Measurements from ENCODE around the gene ACCS.

ACCS gene

DNA sequence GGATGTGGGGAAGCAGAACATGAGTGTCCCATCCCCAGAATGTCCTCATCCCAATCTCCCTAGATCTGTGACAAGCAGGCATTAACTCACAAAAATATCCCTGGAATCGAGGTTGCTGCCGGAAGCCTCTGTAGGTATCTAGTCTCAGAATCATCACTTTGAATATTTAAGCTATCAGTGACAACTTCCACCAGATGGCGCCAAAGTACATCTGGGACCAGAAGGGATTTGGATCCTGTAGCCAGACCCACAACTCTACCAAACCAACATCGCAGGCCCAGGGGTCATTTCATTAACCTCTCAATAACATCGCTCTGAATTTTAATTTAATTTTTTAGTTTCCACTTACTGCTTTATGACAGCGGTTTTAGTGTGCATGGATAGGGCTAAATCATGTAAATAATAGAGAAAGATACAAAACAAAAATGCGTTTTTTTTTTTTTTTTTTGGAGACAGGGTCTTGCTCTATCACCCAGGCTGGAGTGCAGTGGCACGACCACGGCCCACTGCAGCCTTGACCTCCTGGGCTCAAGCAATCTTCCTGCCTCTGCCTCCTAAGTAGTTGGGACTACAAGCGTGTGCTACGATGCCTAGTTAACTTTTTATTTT is 28.3 kb downstream of the ACCS start:
- H4K20me1 ChIP-seq (ENCODE audit: control insufficient read depth, insufficient read depth, low read depth, low read length), result no peaks in the 10 kb centered on the region
- peaks cover 4% of the 10 kb centered on the region; the same call in 1 of the 2 replicates for H3K27me3 ChIP-seq (ENCODE audit: control insufficient read depth, low read length)
- 0 out of 2 replicates have a peak overlapping the region, but pooled peaks have one; percentile 18 for H3K4me2 ChIP-seq (ENCODE audit: low read length)
- no peak overlapping the region for H3K27ac ChIP-seq (ENCODE audit: low read depth, low read length)
- TF ChIP-seq EZH2phosphoT487 (IDR thresholded peaks at IDR 0.05; ENCODE audit: borderline replicate concordance, low read length), result no peak
- TF ChIP-seq, protein P1, sequence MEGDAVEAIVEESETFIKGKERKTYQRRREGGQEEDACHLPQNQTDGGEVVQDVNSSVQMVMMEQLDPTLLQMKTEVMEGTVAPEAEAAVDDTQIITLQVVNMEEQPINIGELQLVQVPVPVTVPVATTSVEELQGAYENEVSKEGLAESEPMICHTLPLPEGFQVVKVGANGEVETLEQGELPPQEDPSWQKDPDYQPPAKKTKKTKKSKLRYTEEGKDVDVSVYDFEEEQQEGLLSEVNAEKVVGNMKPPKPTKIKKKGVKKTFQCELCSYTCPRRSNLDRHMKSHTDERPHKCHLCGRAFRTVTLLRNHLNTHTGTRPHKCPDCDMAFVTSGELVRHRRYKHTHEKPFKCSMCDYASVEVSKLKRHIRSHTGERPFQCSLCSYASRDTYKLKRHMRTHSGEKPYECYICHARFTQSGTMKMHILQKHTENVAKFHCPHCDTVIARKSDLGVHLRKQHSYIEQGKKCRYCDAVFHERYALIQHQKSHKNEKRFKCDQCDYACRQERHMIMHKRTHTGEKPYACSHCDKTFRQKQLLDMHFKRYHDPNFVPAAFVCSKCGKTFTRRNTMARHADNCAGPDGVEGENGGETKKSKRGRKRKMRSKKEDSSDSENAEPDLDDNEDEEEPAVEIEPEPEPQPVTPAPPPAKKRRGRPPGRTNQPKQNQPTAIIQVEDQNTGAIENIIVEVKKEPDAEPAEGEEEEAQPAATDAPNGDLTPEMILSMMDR (IDR thresholded peaks at IDR 0.05; ENCODE audit: low read depth, low read length, poor library complexity, severe bottlenecking), result peak; percentile 80
- H3K79me2 ChIP-seq (ENCODE audit: control insufficient read depth, low read length), result peaks cover 21% of the 10 kb centered on the region
- no peaks in the 10 kb centered on the region for H3K9me2 ChIP-seq (replicated peaks; ENCODE audit: control insufficient read depth, low read length)
- peaks cover 2% of the 10 kb centered on the region; the same call in 1 of the 2 replicates for H3K36me3 ChIP-seq (ENCODE audit: control insufficient read depth, low read length)
- H3K9me3 ChIP-seq (ENCODE audit: control insufficient read depth, insufficient read depth, low read length), result no peaks in the 10 kb centered on the region
- H3K4me3 ChIP-seq (ENCODE audit: low read length), result no peak overlapping the region
- peaks cover 17% of the 10 kb centered on the region for H3K4me1 ChIP-seq (ENCODE audit: control insufficient read depth, low read length)
- no peaks in the 10 kb centered on the region for H3F3A ChIP-seq (ENCODE audit: control insufficient read depth, insufficient read depth)

DNA sequence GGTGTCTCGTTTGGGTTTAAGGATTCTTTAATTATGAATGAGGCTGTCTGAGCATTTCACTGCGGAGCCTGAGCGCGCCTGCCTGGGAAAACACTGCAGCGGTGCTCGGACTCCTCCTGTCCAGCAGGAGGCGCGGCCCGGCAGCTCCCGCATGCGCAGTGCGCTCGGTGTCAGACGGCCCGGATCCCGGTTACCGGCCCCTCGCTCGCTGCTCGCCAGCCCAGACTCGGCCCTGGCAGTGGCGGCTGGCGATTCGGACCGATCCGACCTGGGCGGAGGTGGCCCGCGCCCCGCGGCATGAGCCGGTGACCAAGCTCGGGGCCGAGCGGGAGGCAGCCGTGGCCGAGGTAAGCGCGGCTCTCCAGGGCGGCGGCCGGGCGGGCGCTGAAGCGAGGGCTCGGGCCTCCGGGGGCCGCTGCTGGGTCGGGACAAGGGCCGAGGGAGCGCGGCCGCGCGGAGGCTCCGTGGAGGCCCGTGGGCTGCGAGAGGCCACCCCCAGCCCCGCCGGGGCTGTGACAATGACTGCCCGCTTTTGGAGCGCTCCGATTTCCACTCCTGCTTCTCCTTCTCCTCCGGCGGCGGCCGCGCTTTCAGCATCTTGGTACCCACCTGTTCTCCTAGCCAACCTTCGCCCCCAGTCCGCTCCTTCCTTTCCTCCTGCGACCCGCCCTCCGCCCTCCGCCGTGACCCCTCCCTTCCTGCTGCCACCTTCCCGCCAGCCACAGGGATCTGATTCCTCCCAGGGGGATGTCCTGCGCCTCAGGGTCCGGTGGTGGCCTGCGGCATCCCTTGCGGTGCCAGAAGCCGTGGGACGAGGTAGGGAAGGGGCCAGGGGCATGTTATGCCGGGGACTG is 29.7 kb downstream of the ACCS start, which contains the start of gene EXT2:
TSS of gene EXT2 (plus strand) at position 173 of the 854 bp plus-strand sequence. CDS start 12,035 bp downstream, outside the sequence.
- Histone ChIP-seq H3K4me3 (ENCODE audit: low read length) (peak within 1 kb of the TSS; percentile 93), H3K4me1 (ENCODE audit: control insufficient read depth, low read length) (peaks cover 15% of the 10 kb centered on the region), H3K4me2 (ENCODE audit: low read length) (peak within 1 kb of the TSS; percentile 95), H3K36me3 (ENCODE audit: control insufficient read depth, low read length) (peaks cover 2% of the 10 kb centered on the region; the same call in 1 of the 2 replicates), H3K79me2 (ENCODE audit: control insufficient read depth, low read length) (peaks cover 28% of the 10 kb centered on the region), H3F3A (ENCODE audit: control insufficient read depth, insufficient read depth) (no peaks in the 10 kb centered on the region), H3K9me3 (ENCODE audit: control insufficient read depth, insufficient read depth, low read length) (no peaks in the 10 kb centered on the region), H3K27ac (ENCODE audit: low read depth, low read length) (no peak within 1 kb of the TSS), H4K20me1 (ENCODE audit: control insufficient read depth, insufficient read depth, low read depth, low read length) (0 out of 2 replicates have a peak, but pooled peaks cover 3% of the 10 kb centered on the region), H3K9me2 (replicated peaks; ENCODE audit: control insufficient read depth, low read length) (no peaks in the 10 kb centered on the region), H3K27me3 (ENCODE audit: control insufficient read depth, low read length) (peaks cover 4% of the 10 kb centered on the region; the same call in 1 of the 2 replicates)
- no peak for TF ChIP-seq EZH2phosphoT487 (IDR thresholded peaks at IDR 0.05; ENCODE audit: borderline replicate concordance, low read length)
- TF ChIP-seq, protein P1 (IDR thresholded peaks at IDR 0.05; ENCODE audit: low read depth, low read length, poor library complexity, severe bottlenecking), result peak; percentile 74

DNA sequence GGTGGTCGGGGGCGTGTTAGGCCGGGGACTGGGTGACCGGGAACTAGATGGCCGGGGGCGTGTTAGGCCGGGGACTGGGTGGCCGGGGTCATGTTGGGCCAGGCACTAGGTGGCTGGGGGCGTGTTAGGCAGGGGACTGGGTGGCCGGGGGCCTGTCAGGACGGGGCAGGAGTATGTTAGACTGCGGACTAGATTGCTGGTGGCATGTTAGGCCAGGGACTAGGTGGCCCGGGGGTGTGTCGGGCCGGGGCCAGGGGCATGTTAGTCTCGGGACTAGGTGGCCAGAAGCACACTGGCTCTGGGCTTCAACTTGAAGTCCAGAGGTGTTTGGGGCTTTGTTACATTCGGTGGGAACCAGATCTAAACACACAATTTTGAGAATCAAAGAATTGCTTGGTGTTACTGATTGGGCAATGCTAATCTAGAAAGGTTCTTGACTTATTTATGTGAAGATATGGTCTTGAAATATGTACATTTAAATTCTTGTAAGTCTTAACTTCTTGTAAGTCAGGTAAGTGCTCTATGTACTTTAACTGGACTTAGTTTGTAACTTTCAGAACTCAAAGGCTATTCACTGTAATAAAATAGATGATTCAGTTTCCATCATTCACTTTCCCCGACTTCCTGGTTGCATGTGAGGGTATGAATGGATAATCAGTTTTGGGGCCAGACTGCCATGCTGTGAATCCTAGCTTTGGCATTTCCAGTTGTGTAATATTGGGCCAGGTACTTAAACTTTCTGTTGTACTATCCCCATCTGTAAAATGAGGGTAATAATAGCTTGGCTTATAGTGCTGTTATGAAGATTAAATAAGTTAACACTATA is 30.5 kb downstream of the ACCS start:
- no peaks in the 10 kb centered on the region for H3K9me2 ChIP-seq (replicated peaks; ENCODE audit: control insufficient read depth, low read length)
- no peak for TF ChIP-seq EZH2phosphoT487 (IDR thresholded peaks at IDR 0.05; ENCODE audit: borderline replicate concordance, low read length)
- TF ChIP-seq, protein P1 (IDR thresholded peaks at IDR 0.05; ENCODE audit: low read depth, low read length, poor library complexity, severe bottlenecking), result no peak
- H3K79me2 ChIP-seq (ENCODE audit: control insufficient read depth, low read length), result peaks cover 34% of the 10 kb centered on the region
- H3K27me3 ChIP-seq (ENCODE audit: control insufficient read depth, low read length), result peaks cover 4% of the 10 kb centered on the region; the same call in 1 of the 2 replicates
- no peaks in the 10 kb centered on the region for H3F3A ChIP-seq (ENCODE audit: control insufficient read depth, insufficient read depth)
- H3K4me1 ChIP-seq (ENCODE audit: control insufficient read depth, low read length), result peaks cover 15% of the 10 kb centered on the region
- H3K4me2 ChIP-seq (ENCODE audit: low read length), result peak overlapping the region; percentile 95
- H3K9me3 ChIP-seq (ENCODE audit: control insufficient read depth, insufficient read depth, low read length), result no peaks in the 10 kb centered on the region
- H3K4me3 ChIP-seq (ENCODE audit: low read length), result peak overlapping the region; percentile 93
- H3K36me3 ChIP-seq (ENCODE audit: control insufficient read depth, low read length), result peaks cover 2% of the 10 kb centered on the region; the same call in 1 of the 2 replicates
- H3K27ac ChIP-seq (ENCODE audit: low read depth, low read length), result no peak overlapping the region
- 0 out of 2 replicates have a peak, but pooled peaks cover 3% of the 10 kb centered on the region for H4K20me1 ChIP-seq (ENCODE audit: control insufficient read depth, insufficient read depth, low read depth, low read length)
